Esophagus squamous epithelium (tissue), 4 donors: ENCODE results near the gene TFB1M.

Source experiments
- CTCF ChIP-seq, 6 experiments: fragments of 450-650 bp in 4 of 6; fragments of 200-600 bp in 2 of 6; sonication (generic) in 2 of 6; IDR thresholded peaks; one replicate each; pipeline ENCODE4 v1.5.1; 2016 to 2019; ENCODE audit warnings: antibody characterized with exemption in 6 of 6, mild to moderate bottlenecking in 4 of 6, moderate library complexity in 4 of 6
- POLR2A ChIP-seq, 4 donors: fragments of 450-650 bp; IDR thresholded peaks; one replicate each; pipeline ENCODE4 v1.6.1; 2017; ENCODE audit warnings: antibody characterized with exemption in 4 of 4, mild to moderate bottlenecking in 4 of 4, moderate library complexity in 3 of 4

DNA sequence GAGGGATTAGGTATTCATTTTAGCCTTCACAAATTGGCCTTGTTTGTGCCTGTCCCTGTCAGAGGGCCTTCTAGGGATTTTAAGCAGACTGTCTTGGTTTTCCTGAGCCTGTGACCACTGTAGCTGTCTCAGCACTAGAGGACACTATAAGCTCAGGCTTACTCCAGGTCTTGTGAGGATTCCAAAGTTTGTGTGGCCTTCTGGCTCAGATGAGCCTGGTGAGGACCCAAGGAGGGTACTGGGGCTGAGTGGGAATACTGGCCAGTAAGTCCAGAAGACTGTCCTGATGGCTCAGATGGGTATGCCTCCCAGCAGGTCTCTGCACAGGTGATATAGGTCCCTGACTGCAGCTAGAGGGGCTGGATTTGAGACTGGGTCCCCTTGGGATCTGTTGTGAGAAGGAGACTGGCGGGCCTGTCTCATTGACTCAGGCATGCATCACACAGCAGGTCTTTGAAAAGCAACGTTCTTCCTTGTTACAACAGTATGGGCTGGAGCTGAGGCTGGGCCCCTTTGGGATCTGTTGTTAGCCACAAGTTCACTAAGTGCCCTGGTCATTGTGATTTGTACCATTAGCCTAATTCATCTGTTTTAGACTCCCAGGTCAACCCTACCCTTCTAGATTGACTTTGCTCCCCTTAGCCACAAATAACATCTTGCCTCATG lies 26.3 kb upstream of the TFB1M start:
- TF ChIP-seq CTCF (IDR thresholded peaks at IDR 0.05) (no peak), POLR2A (IDR thresholded peaks at IDR 0.05) (no peak)
